Thymus (tissue), 11 donors: Measurements from ENCODE around the gene ICA1. TPM values are rescaled to one million over a fixed set of nuclear protein-coding genes. Genes with fewer than 3 reads are reported as not detected.

Source experiments
- DNase-seq, 9 donors: peaks; one replicate each; pipeline ENCODE4 v3.0.0-alpha.2; 2013; ENCODE audit warnings: low spot score in 9 of 9, low read depth in 6 of 9, missing footprints in 1 of 9
- H3K27ac ChIP-seq, 2 donors: one replicate each; pipeline ENCODE4 v1.5.1; 2013; ENCODE audit warnings: control low read depth in 1 of 2, low read depth in 1 of 2, low read length in 1 of 2, mild to moderate bottlenecking in 1 of 2, moderate library complexity in 1 of 2
- H3K27me3 ChIP-seq, 2 donors: one replicate each; pipeline ENCODE4 v1.5.1; 2013; ENCODE audit warnings: low read length in 1 of 2; ENCODE audit not compliant: control insufficient read depth in 2 of 2, insufficient read depth in 1 of 2
- H3K36me3 ChIP-seq, 2 donors: one replicate each; pipeline ENCODE4 v1.5.1; 2013; ENCODE audit warnings: low read length in 1 of 2, mild to moderate bottlenecking in 1 of 2, moderate library complexity in 1 of 2; ENCODE audit not compliant: control insufficient read depth in 2 of 2, insufficient read depth in 2 of 2
- H3K4me1 ChIP-seq, 2 donors: one replicate each; pipeline ENCODE4 v1.5.1; 2013; ENCODE audit warnings: low read length in 2 of 2; ENCODE audit not compliant: control insufficient read depth in 2 of 2, insufficient read depth in 2 of 2
- H3K4me3 ChIP-seq, 2 donors: one replicate each; pipeline ENCODE4 v1.5.1; 2013; ENCODE audit warnings: low read length in 2 of 2, control low read depth in 1 of 2, mild to moderate bottlenecking in 1 of 2
- H3K9me3 ChIP-seq, 2 donors: one replicate each; pipeline ENCODE4 v1.5.1; 2013; ENCODE audit warnings: low read length in 1 of 2, mild to moderate bottlenecking in 1 of 2; ENCODE audit not compliant: control insufficient read depth in 2 of 2, insufficient read depth in 1 of 2
- WGBS: extraction: QIAGEN DNeasy Blood & Tissue Kit; methylation state at CpG from one replicate; pipeline ENCODE4 v1.1.7; 2013; 5-methylcytosine and 5-hydroxymethylcytosine counted together
- polyA plus RNA-seq: library from polyadenylated mRNA; stranded (reverse); fragments of 200-250 nt; gene quantifications from one replicate; pipeline ENCODE4 v1.2.3, GENCODE V29; 2013
- total RNA-seq: library from RNA; stranded (reverse); fragments of 120-200 nt; gene quantifications from one replicate; pipeline ENCODE4 v1.2.4, GENCODE V29; 2013
- donor health status: healthy.

The ICA1 gene
- total and polyA plus RNA-seq, 2 donors: 6.3 to 18.5 TPM

DNA sequence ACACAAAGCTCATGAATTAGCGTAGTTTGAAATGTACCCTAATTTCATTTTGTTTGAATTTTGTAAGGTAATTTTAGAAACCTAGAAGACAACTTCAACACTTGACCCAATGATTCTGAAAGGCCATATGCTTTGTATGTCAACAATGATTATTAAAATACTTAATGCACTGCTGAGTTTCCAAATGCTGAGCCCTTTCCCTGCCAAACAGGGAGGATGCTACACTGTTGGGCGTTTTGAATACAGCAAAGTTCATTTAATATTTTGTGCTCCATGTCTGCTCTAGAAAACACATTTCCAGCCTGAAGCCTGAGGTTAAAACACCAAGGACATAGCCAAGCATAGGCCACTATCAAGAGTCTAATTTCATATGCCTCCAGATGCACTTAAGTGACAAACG, 99.8 kb downstream of the ICA1 start:
- no peaks in the 10 kb centered on the region for H3K4me1 ChIP-seq
- 95% methylated on average over 3 of the region's 3 CpGs for WGBS
- no peak overlapping the region for H3K27ac ChIP-seq
- H3K4me3 ChIP-seq: no peak overlapping the region
- DNase-seq: no peak
- no peaks in the 10 kb centered on the region for H3K9me3 ChIP-seq
- no peaks in the 10 kb centered on the region for H3K36me3 ChIP-seq
- H3K27me3 ChIP-seq: no peaks in the 10 kb centered on the region

GRCh38 chr7:8161364-8161828, 100.6 kb downstream of the ICA1 start:
- no peaks in the 10 kb centered on the region for H3K27me3 ChIP-seq
- 98% methylated on average over 4 of the region's 4 CpGs for WGBS
- no peak overlapping the region for H3K27ac ChIP-seq
- no peaks in the 10 kb centered on the region for H3K36me3 ChIP-seq
- no peaks in the 10 kb centered on the region for H3K9me3 ChIP-seq
- DNase-seq: no peak
- H3K4me1 ChIP-seq: no peaks in the 10 kb centered on the region
- H3K4me3 ChIP-seq: no peak overlapping the region

GRCh38 chr7:8160779-8161345, 101.1 kb downstream of the ICA1 start:
- Histone ChIP-seq H3K4me1 (no peaks in the 10 kb centered on the region), H3K36me3 (no peaks in the 10 kb centered on the region), H3K4me3 (no peak overlapping the region), H3K27ac (no peak overlapping the region), H3K27me3 (no peaks in the 10 kb centered on the region), H3K9me3 (no peaks in the 10 kb centered on the region)
- DNase-seq: no peak
- WGBS: 94% methylated on average over 7 of the region's 7 CpGs

DNA sequence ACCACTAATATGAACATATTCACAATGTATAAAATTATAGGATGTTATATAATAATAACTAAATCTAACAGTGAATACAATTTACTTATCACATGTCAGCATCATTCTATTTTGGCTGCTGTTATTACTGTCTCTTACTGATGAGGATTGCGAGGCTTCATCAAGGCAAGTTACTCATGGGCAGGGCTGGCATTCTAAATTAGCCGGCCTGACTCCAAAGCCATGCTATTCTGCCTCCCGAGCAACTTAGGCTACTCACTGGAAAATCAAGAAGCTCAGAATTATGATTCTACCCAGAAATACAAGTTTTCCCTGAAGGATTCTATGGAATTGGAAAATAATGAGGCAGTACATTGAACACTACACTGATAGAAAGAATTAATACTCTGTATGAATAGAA, 101.7 kb downstream of the ICA1 start:
- no peak overlapping the region for H3K4me3 ChIP-seq
- H3K4me1 ChIP-seq: no peaks in the 10 kb centered on the region
- no peak overlapping the region for H3K27ac ChIP-seq
- H3K36me3 ChIP-seq: no peaks in the 10 kb centered on the region
- no peaks in the 10 kb centered on the region for H3K27me3 ChIP-seq
- no peaks in the 10 kb centered on the region for H3K9me3 ChIP-seq
- no peak for DNase-seq
- WGBS: 76% methylated on average over 3 of the region's 3 CpGs

DNA sequence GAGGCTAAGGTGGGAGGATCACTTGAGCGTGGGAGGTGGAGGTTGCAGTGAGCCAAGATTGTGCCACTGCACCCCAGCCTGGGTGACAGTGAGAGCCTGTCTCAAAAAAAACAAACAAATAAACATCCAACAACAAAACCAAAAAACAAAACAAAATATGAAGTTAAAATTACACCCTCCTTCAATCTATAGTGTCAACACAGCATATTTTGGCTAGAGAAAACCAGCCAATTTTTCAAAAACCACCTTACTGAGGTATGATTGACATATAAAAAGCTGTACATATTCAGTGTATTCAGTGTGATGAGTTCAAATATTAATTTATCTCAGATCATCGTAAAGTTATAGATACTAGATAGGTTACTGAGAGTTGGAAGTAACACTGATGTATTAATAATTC, 102.4 kb downstream of the ICA1 start:
- DNase-seq: no peak
- Histone ChIP-seq H3K4me3 (no peak overlapping the region), H3K4me1 (no peaks in the 10 kb centered on the region), H3K9me3 (no peaks in the 10 kb centered on the region), H3K27me3 (no peaks in the 10 kb centered on the region), H3K36me3 (no peaks in the 10 kb centered on the region), H3K27ac (no peak overlapping the region)
- WGBS: 75% methylated on average over 2 of the region's 2 CpGs

DNA sequence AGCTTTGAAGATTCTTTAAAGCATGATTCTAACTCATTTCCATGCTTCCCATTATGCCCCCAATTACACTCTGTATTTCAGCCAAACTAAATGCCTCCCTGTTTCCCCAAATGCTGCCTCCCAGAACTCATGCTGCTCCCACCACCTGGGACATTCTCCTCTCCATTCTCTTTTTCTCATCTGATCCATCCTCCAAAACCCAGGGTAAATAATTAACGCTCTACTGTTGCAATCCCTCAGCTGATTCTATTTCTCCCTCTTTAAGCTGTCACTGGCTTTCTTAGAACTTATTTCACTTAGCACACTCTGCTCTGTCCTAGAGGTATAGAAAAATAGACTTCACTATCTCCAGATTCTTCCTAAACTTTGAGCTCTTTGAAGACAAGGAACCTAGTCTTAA, 104.7 kb downstream of the ICA1 start:
- H3K27me3 ChIP-seq: no peaks in the 10 kb centered on the region
- WGBS: 100% methylated on average over 1 of the region's 1 CpG
- H3K9me3 ChIP-seq: no peaks in the 10 kb centered on the region
- H3K36me3 ChIP-seq: no peaks in the 10 kb centered on the region
- DNase-seq: no peak
- no peak overlapping the region for H3K4me3 ChIP-seq
- no peaks in the 10 kb centered on the region for H3K4me1 ChIP-seq
- H3K27ac ChIP-seq: no peak overlapping the region

- no peak overlapping the region for H3K4me3 ChIP-seq
- H3K27ac ChIP-seq: no peak overlapping the region
- WGBS: 98% methylated on average over 4 of the region's 4 CpGs
- H3K4me1 ChIP-seq: no peaks in the 10 kb centered on the region
- H3K36me3 ChIP-seq: no peaks in the 10 kb centered on the region
- no peaks in the 10 kb centered on the region for H3K27me3 ChIP-seq
- no peak for DNase-seq
- H3K9me3 ChIP-seq: no peaks in the 10 kb centered on the region
Measured at GRCh38 chr7:8155836-8156235, 106.1 kb downstream of the ICA1 start.

DNA sequence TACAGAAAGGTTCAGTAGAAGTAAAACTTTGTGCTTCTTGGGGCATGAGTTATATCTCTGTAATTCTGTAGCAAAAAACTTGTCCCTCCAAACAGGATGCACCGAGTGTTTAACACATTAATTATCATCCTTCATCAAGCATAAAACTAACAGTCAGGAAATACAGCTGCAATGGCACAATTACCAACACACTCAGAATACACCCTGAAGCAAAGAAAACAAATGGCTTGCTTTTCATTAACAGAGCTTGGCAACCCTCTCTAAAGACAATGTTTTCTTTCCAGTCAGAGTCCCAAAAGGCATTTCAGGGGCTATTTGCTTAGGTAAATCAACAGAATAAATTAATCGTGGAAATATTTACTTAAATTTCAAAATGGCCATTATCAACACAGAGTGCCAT, 107.7 kb downstream of the ICA1 start:
- 48% methylated on average over 2 of the region's 2 CpGs for WGBS
- no peaks in the 10 kb centered on the region for H3K9me3 ChIP-seq

GRCh38 chr7:8152489-8153192, 109.3 kb downstream of the ICA1 start:
- Histone ChIP-seq H3K9me3 (no peaks in the 10 kb centered on the region), H3K4me3 (no peak overlapping the region), H3K27me3 (no peaks in the 10 kb centered on the region), H3K4me1 (peaks cover 4 to 6% of the 10 kb centered on the region in 2 donors), H3K27ac (no peak overlapping the region), H3K36me3 (no peaks in the 10 kb centered on the region)
- DNase-seq: no peak
- 91% methylated on average over 4 of the region's 4 CpGs for WGBS

More for the DNA sequence above, 107.7 kb downstream of the ICA1 start:
- H3K4me1 ChIP-seq: peaks cover 0 to under 1% of the 10 kb centered on the region in 2 donors
- no peak overlapping the region for H3K4me3 ChIP-seq
- no peaks in the 10 kb centered on the region for H3K27me3 ChIP-seq
- no peaks in the 10 kb centered on the region for H3K36me3 ChIP-seq
- peak in 1 of 9 donors; percentile 37 for DNase-seq
- H3K27ac ChIP-seq: no peak overlapping the region
